Measurements from ENCODE around the gene RETN.
A peak's percentile ranks its signal among the peaks of the same experiment; 100 is the strongest.

RETN gene

GRCh38 chr19:7662657-7663056 is 6.2 kb upstream of the RETN start:
- DNase-seq = no peak
- no peak overlapping the region for H3K27ac ChIP-seq (ENCODE audit: insufficient read depth in 1 of 2, low read depth in 1 of 2, low read length in 2 of 2, poor library complexity in 1 of 2, severe bottlenecking in 2 of 2)
- peaks cover 0 to 3% (median 0%) of the 10 kb centered on the region in 5 experiments for H3K27me3 ChIP-seq (replicated peaks in 2 of 5; ENCODE audit: control insufficient read depth in 4 of 5, insufficient read depth in 5 of 5, low read length in 4 of 5)
- H3K4me3 ChIP-seq (ENCODE audit: control insufficient read depth in 1 of 7, extremely low read depth in 1 of 7, insufficient read depth in 4 of 7, low read depth in 2 of 7, low read length in 6 of 7) = no peak overlapping the region
- peaks cover 4 to 5% (median 5%) of the 10 kb centered on the region in 4 experiments for H3K4me1 ChIP-seq (ENCODE audit: control extremely low read depth in 1 of 4, control insufficient read depth in 4 of 4, insufficient read depth in 4 of 4, low read length in 3 of 4)
- WGBS (ENCODE audit: insufficient coverage) = 86% methylated on average over 5 of the region's 14 CpGs
- POLR2A ChIA-PET = no interaction called here
- CTCF ChIA-PET = interaction anchor here (0.6 kb wide), 1 partner anchor 38 kb away, joined by 3 read pairs; no protein-coding TSS in a partner anchor
- H3K36me3 ChIP-seq (ENCODE audit: control insufficient read depth in 4 of 4, insufficient read depth in 4 of 4, low read length in 3 of 4) = no peaks in the 10 kb centered on the region
- H3K9me3 ChIP-seq (ENCODE audit: control extremely low read depth in 1 of 5, control insufficient read depth in 4 of 5, insufficient read depth in 2 of 5, low read depth in 1 of 5, low read length in 4 of 5) = no peaks in the 10 kb centered on the region

GRCh38 chr19:7663706-7664105 is 5.1 kb upstream of the RETN start:
- CTCF ChIA-PET = no interaction called here
- no peak for DNase-seq
- POLR2A ChIA-PET = interaction anchor here (0.6 kb wide), 1 partner anchor 169 kb away, joined by 3 read pairs; no protein-coding TSS in a partner anchor
- H3K4me3 ChIP-seq (ENCODE audit: control insufficient read depth in 1 of 7, extremely low read depth in 1 of 7, insufficient read depth in 4 of 7, low read depth in 2 of 7, low read length in 6 of 7) = no peak overlapping the region
- no peak overlapping the region for H3K27ac ChIP-seq (ENCODE audit: insufficient read depth in 1 of 2, low read depth in 1 of 2, low read length in 2 of 2, poor library complexity in 1 of 2, severe bottlenecking in 2 of 2)
- no peaks in the 10 kb centered on the region for H3K36me3 ChIP-seq (ENCODE audit: control insufficient read depth in 4 of 4, insufficient read depth in 4 of 4, low read length in 3 of 4)
- H3K4me1 ChIP-seq (ENCODE audit: control extremely low read depth in 1 of 4, control insufficient read depth in 4 of 4, insufficient read depth in 4 of 4, low read length in 3 of 4) = peaks cover 0 to 2% (median under 1%) of the 10 kb centered on the region in 4 experiments
- no peaks in the 10 kb centered on the region for H3K9me3 ChIP-seq (ENCODE audit: control extremely low read depth in 1 of 5, control insufficient read depth in 4 of 5, insufficient read depth in 2 of 5, low read depth in 1 of 5, low read length in 4 of 5)
- WGBS (ENCODE audit: insufficient coverage) = 85% methylated on average over 2 of the region's 7 CpGs
- H3K27me3 ChIP-seq (replicated peaks in 2 of 5; ENCODE audit: control insufficient read depth in 4 of 5, insufficient read depth in 5 of 5, low read length in 4 of 5) = peaks cover 0 to 3% (median under 1%) of the 10 kb centered on the region in 5 experiments

GRCh38 chr19:7665076-7665475 is 3.8 kb upstream of the RETN start:
- ChIA-PET CTCF (interaction anchor here (1.2 to 1.3 kb wide), 2 partner anchors 11 to 135 kb away, joined by 3 to 6 read pairs; no protein-coding TSS in a partner anchor), POLR2A (interaction anchor here (0.7 kb wide), 1 partner anchor 121 kb away, joined by 3 read pairs; no protein-coding TSS in a partner anchor)
- peaks cover 0 to 12% (median 7%) of the 10 kb centered on the region in 5 experiments for H3K27me3 ChIP-seq (replicated peaks in 2 of 5; ENCODE audit: control insufficient read depth in 4 of 5, insufficient read depth in 5 of 5, low read length in 4 of 5)
- no peaks in the 10 kb centered on the region for H3K9me3 ChIP-seq (ENCODE audit: control extremely low read depth in 1 of 5, control insufficient read depth in 4 of 5, insufficient read depth in 2 of 5, low read depth in 1 of 5, low read length in 4 of 5)
- DNase-seq = peak in 1 of 3 donors; percentile 29
- no peak overlapping the region for H3K27ac ChIP-seq (ENCODE audit: insufficient read depth in 1 of 2, low read depth in 1 of 2, low read length in 2 of 2, poor library complexity in 1 of 2, severe bottlenecking in 2 of 2)
- peaks cover 0 to 15% (median 7%) of the 10 kb centered on the region in 4 experiments for H3K4me1 ChIP-seq (ENCODE audit: control extremely low read depth in 1 of 4, control insufficient read depth in 4 of 4, insufficient read depth in 4 of 4, low read length in 3 of 4)
- no peaks in the 10 kb centered on the region for H3K36me3 ChIP-seq (ENCODE audit: control insufficient read depth in 4 of 4, insufficient read depth in 4 of 4, low read length in 3 of 4)
- no peak overlapping the region for H3K4me3 ChIP-seq (ENCODE audit: control insufficient read depth in 1 of 7, extremely low read depth in 1 of 7, insufficient read depth in 4 of 7, low read depth in 2 of 7, low read length in 6 of 7)
- WGBS (ENCODE audit: insufficient coverage) = no CpG with 5 or more reads among the region's 4 CpGs

GRCh38 chr19:7669641-7670040 is 792 bp downstream of the RETN start:
- 55% methylated on average over 6 of the region's 9 CpGs for WGBS (ENCODE audit: insufficient coverage)
- H3K4me1 ChIP-seq (ENCODE audit: control extremely low read depth in 1 of 4, control insufficient read depth in 4 of 4, insufficient read depth in 4 of 4, low read length in 3 of 4) = peaks cover 0 to 25% (median 14%) of the 10 kb centered on the region in 4 experiments
- peak overlapping the region in 1 of 7 experiments; percentile 33 for H3K4me3 ChIP-seq (ENCODE audit: control insufficient read depth in 1 of 7, extremely low read depth in 1 of 7, insufficient read depth in 4 of 7, low read depth in 2 of 7, low read length in 6 of 7)
- ChIA-PET POLR2A (interaction anchor here (1.1 kb wide), 1 partner anchor 11 kb away, joined by 4 read pairs; the partner anchor contains the start of gene TRAPPC5), CTCF (interaction anchor here (1.9 to 2.5 kb wide), 2 partner anchors 16 to 101 kb away, joined by 5 to 8 read pairs; no protein-coding TSS in a partner anchor)
- no peaks in the 10 kb centered on the region for H3K36me3 ChIP-seq (ENCODE audit: control insufficient read depth in 4 of 4, insufficient read depth in 4 of 4, low read length in 3 of 4)
- peaks cover 0 to 34% (median 7%) of the 10 kb centered on the region in 5 experiments for H3K27me3 ChIP-seq (replicated peaks in 2 of 5; ENCODE audit: control insufficient read depth in 4 of 5, insufficient read depth in 5 of 5, low read length in 4 of 5)
- H3K9me3 ChIP-seq (ENCODE audit: control extremely low read depth in 1 of 5, control insufficient read depth in 4 of 5, insufficient read depth in 2 of 5, low read depth in 1 of 5, low read length in 4 of 5) = peaks cover 0 to 5% (median 1%) of the 10 kb centered on the region in 5 experiments
- DNase-seq = no peak
- no peak overlapping the region for H3K27ac ChIP-seq (ENCODE audit: insufficient read depth in 1 of 2, low read depth in 1 of 2, low read length in 2 of 2, poor library complexity in 1 of 2, severe bottlenecking in 2 of 2)

- POLR2A ChIA-PET = interaction anchor here (1.1 kb wide), 1 partner anchor 11 kb away, joined by 4 read pairs; the partner anchor contains the start of gene TRAPPC5
- Histone ChIP-seq H3K36me3 (ENCODE audit: control insufficient read depth in 4 of 4, insufficient read depth in 4 of 4, low read length in 3 of 4) (no peaks in the 10 kb centered on the region), H3K4me1 (ENCODE audit: control extremely low read depth in 1 of 4, control insufficient read depth in 4 of 4, insufficient read depth in 4 of 4, low read length in 3 of 4) (peaks cover 0 to 25% (median 14%) of the 10 kb centered on the region in 4 experiments), H3K27me3 (replicated peaks in 2 of 5; ENCODE audit: control insufficient read depth in 4 of 5, insufficient read depth in 5 of 5, low read length in 4 of 5) (peaks cover 0 to 34% (median 7%) of the 10 kb centered on the region in 5 experiments), H3K4me3 (ENCODE audit: control insufficient read depth in 1 of 7, extremely low read depth in 1 of 7, insufficient read depth in 4 of 7, low read depth in 2 of 7, low read length in 6 of 7) (peak overlapping the region; percentile 8 to 71 (median 42)), H3K27ac (ENCODE audit: insufficient read depth in 1 of 2, low read depth in 1 of 2, low read length in 2 of 2, poor library complexity in 1 of 2, severe bottlenecking in 2 of 2) (no peak overlapping the region), H3K9me3 (ENCODE audit: control extremely low read depth in 1 of 5, control insufficient read depth in 4 of 5, insufficient read depth in 2 of 5, low read depth in 1 of 5, low read length in 4 of 5) (peaks cover 0 to 5% (median 1%) of the 10 kb centered on the region in 5 experiments)
- 3% methylated on average over 39 of the region's 43 CpGs for WGBS (ENCODE audit: insufficient coverage)
- CTCF ChIA-PET = interaction anchor here (1.0 to 2.5 kb wide), 4 partner anchors 11 to 102 kb away, joined by 4 to 8 read pairs (median 6); partner anchors contain the start of gene TRAPPC5
- peak in 2 of 3 donors; percentile 68 to 81 for DNase-seq
Measured at GRCh38 chr19:7670150-7670783, 1.4 kb downstream of the RETN start.

GRCh38 chr19:7670790-7671189 is 1.9 kb downstream of the RETN start:
- H3K9me3 ChIP-seq (ENCODE audit: control extremely low read depth in 1 of 5, control insufficient read depth in 4 of 5, insufficient read depth in 2 of 5, low read depth in 1 of 5, low read length in 4 of 5) = peaks cover 0 to 5% (median 1%) of the 10 kb centered on the region in 5 experiments
- H3K36me3 ChIP-seq (ENCODE audit: control insufficient read depth in 4 of 4, insufficient read depth in 4 of 4, low read length in 3 of 4) = no peaks in the 10 kb centered on the region
- peak overlapping the region in 2 of 7 experiments; percentile 53 to 71 for H3K4me3 ChIP-seq (ENCODE audit: control insufficient read depth in 1 of 7, extremely low read depth in 1 of 7, insufficient read depth in 4 of 7, low read depth in 2 of 7, low read length in 6 of 7)
- peaks cover 0 to 25% (median 14%) of the 10 kb centered on the region in 4 experiments for H3K4me1 ChIP-seq (ENCODE audit: control extremely low read depth in 1 of 4, control insufficient read depth in 4 of 4, insufficient read depth in 4 of 4, low read length in 3 of 4)
- CTCF ChIA-PET = interaction anchor here (0.6 to 1.9 kb wide), 4 partner anchors 10 to 255 kb away, joined by 3 to 6 read pairs (median 4); partner anchors contain the start of gene TRAPPC5
- no peak overlapping the region for H3K27ac ChIP-seq (ENCODE audit: insufficient read depth in 1 of 2, low read depth in 1 of 2, low read length in 2 of 2, poor library complexity in 1 of 2, severe bottlenecking in 2 of 2)
- POLR2A ChIA-PET = no interaction called here
- WGBS (ENCODE audit: insufficient coverage) = 82% methylated on average over 7 of the region's 9 CpGs
- no peak for DNase-seq
- H3K27me3 ChIP-seq (replicated peaks in 2 of 5; ENCODE audit: control insufficient read depth in 4 of 5, insufficient read depth in 5 of 5, low read length in 4 of 5) = peaks cover 0 to 34% (median 7%) of the 10 kb centered on the region in 5 experiments

All from common myeloid progenitor, CD34-positive (primary cell).